Measurements from ENCODE around the gene CHAF1B.

DNA sequence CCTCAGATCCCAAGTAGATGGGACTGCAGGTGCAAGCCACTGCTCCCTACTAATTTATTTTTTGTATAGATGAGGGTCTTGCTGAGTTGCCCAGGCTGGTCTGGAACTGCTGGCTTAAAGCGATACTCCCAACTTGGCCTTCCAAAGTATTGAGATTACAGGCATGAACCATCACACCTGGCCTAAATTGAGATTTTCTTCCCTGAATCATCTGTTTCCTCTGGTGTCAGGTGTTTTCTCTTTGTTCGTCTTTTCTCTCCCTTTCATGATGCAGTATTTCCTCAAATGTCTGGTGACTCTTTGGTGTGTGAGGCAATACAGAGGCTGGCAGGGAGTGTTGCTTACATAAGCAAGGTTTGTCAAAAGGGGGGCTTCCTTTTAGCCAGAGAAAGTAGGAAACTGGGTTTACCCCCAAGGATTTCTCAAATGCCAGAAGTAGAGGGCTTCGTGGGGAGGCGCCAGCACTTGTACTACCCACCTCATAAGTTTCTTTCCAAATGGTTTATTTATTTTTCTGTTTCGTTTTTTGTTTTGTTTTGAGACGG, 67.2 kb downstream of the CHAF1B start:
- TF ChIP-seq, protein P1, sequence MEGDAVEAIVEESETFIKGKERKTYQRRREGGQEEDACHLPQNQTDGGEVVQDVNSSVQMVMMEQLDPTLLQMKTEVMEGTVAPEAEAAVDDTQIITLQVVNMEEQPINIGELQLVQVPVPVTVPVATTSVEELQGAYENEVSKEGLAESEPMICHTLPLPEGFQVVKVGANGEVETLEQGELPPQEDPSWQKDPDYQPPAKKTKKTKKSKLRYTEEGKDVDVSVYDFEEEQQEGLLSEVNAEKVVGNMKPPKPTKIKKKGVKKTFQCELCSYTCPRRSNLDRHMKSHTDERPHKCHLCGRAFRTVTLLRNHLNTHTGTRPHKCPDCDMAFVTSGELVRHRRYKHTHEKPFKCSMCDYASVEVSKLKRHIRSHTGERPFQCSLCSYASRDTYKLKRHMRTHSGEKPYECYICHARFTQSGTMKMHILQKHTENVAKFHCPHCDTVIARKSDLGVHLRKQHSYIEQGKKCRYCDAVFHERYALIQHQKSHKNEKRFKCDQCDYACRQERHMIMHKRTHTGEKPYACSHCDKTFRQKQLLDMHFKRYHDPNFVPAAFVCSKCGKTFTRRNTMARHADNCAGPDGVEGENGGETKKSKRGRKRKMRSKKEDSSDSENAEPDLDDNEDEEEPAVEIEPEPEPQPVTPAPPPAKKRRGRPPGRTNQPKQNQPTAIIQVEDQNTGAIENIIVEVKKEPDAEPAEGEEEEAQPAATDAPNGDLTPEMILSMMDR (IDR thresholded peaks at IDR 0.05 in 2 of 3, conservative IDR thresholded peaks at IDR 0.05 in 1 of 3; ENCODE audit: insufficient read depth in 2 of 3, low read depth in 1 of 3, low read length in 3 of 3) = no peak
- no peak for TF ChIP-seq SNRNP70 (optimal IDR thresholded peaks at IDR 0.05; ENCODE audit: low read depth, low read length)
- TF ChIP-seq ZNF589 (CRISPR knock-in tag; IDR thresholded peaks at IDR 0.05; ENCODE audit: low read depth) = no peak
- no peak for TF ChIP-seq POU5F1 (IDR thresholded peaks at IDR 0.05; ENCODE audit: borderline replicate concordance, low read depth, low read length, partially characterized antibody)
- TF ChIP-seq POLR2A (conservative IDR thresholded peaks at IDR 0.05) = no peak
- TF ChIP-seq FOXM1 (IDR thresholded peaks at IDR 0.05; ENCODE audit: low read depth) = no peak
- TF ChIP-seq FOXM1 (CRISPR knock-in tag; IDR thresholded peaks at IDR 0.05; ENCODE audit: low read depth) = no peak
- TF ChIP-seq, protein P2, sequence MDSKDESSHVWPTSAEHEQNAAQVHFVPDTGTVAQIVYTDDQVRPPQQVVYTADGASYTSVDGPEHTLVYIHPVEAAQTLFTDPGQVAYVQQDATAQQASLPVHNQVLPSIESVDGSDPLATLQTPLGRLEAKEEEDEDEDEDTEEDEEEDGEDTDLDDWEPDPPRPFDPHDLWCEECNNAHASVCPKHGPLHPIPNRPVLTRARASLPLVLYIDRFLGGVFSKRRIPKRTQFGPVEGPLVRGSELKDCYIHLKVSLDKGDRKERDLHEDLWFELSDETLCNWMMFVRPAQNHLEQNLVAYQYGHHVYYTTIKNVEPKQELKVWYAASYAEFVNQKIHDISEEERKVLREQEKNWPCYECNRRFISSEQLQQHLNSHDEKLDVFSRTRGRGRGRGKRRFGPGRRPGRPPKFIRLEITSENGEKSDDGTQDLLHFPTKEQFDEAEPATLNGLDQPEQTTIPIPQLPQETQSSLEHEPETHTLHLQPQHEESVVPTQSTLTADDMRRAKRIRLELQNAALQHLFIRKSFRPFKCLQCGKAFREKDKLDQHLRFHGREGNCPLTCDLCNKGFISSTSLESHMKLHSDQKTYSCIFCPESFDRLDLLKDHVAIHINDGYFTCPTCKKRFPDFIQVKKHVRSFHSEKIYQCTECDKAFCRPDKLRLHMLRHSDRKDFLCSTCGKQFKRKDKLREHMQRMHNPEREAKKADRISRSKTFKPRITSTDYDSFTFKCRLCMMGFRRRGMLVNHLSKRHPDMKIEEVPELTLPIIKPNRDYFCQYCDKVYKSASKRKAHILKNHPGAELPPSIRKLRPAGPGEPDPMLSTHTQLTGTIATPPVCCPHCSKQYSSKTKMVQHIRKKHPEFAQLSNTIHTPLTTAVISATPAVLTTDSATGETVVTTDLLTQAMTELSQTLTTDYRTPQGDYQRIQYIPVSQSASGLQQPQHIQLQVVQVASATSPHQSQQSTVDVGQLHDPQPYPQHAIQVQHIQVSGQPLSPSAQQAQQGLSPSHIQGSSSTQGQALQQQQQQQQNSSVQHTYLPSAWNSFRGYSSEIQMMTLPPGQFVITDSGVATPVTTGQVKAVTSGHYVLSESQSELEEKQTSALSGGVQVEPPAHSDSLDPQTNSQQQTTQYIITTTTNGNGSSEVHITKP (IDR thresholded peaks at IDR 0.05; ENCODE audit: partially characterized antibody) = no peak
- no peak for TF ChIP-seq HDAC6 (IDR thresholded peaks at IDR 0.05; ENCODE audit: low read depth, low read length)
